ENCODE measurements around the gene APEH.
A peak's percentile ranks its signal among the peaks of the same experiment; 100 is the strongest.

The APEH gene

GRCh38 chr3:49705390-49705960, 31.3 kb downstream of the APEH start:
- no peaks in the 10 kb centered on the region for H3K9me3 Mint-ChIP-seq
- no peak overlapping the region for H3K27ac Mint-ChIP-seq
- DNase-seq (no peak), ATAC-seq (replicated peaks) (no peak)
- no peak overlapping the region for H3K4me3 Mint-ChIP-seq
- H3K36me3 Mint-ChIP-seq (ENCODE audit: insufficient read depth) = peaks cover 13% of the 10 kb centered on the region
- peaks cover 6 to 9% of the 10 kb centered on the region in 2 donors for H3K4me1 Mint-ChIP-seq (ENCODE audit: low read depth in 2 of 2)
- H3K27me3 Mint-ChIP-seq = no peaks in the 10 kb centered on the region

GRCh38 chr3:49706456-49707112, 32.4 kb downstream of the APEH start:
- no peaks in the 10 kb centered on the region for H3K9me3 Mint-ChIP-seq
- no peaks in the 10 kb centered on the region for H3K27me3 Mint-ChIP-seq
- no peak overlapping the region for H3K27ac Mint-ChIP-seq
- H3K36me3 Mint-ChIP-seq (ENCODE audit: insufficient read depth) = peaks cover 10% of the 10 kb centered on the region
- peaks cover 7 to 9% of the 10 kb centered on the region in 2 donors for H3K4me1 Mint-ChIP-seq (ENCODE audit: low read depth in 2 of 2)
- H3K4me3 Mint-ChIP-seq = no peak overlapping the region
- no peak for ATAC-seq (replicated peaks)
- DNase-seq = no peak

- no peaks in the 10 kb centered on the region for H3K9me3 Mint-ChIP-seq
- no peak for DNase-seq
- H3K4me3 Mint-ChIP-seq = no peak overlapping the region
- no peaks in the 10 kb centered on the region for H3K27me3 Mint-ChIP-seq
- no peak overlapping the region for H3K27ac Mint-ChIP-seq
- peaks cover 7 to 9% of the 10 kb centered on the region in 2 donors for H3K4me1 Mint-ChIP-seq (ENCODE audit: low read depth in 2 of 2)
- no peak for ATAC-seq (replicated peaks)
- peaks cover 10% of the 10 kb centered on the region for H3K36me3 Mint-ChIP-seq (ENCODE audit: insufficient read depth)
These were observed 32.9 kb downstream of the APEH start for GRCh38 chr3:49707113-49707480.

- H3K4me1 Mint-ChIP-seq (ENCODE audit: low read depth in 2 of 2) = peaks cover 4 to 5% of the 10 kb centered on the region in 2 donors
- peaks cover 7% of the 10 kb centered on the region for H3K36me3 Mint-ChIP-seq (ENCODE audit: insufficient read depth)
- no peak for DNase-seq
- no peaks in the 10 kb centered on the region for H3K27me3 Mint-ChIP-seq
- H3K9me3 Mint-ChIP-seq = no peaks in the 10 kb centered on the region
- H3K4me3 Mint-ChIP-seq = no peak overlapping the region
- H3K27ac Mint-ChIP-seq = no peak overlapping the region
- no peak for ATAC-seq (replicated peaks)
These were observed 35.7 kb downstream of the APEH start for GRCh38 chr3:49709852-49710251.

- Mint-ChIP-seq H3K27ac (peak overlapping the region; percentile 2 to 47), H3K27me3 (no peaks in the 10 kb centered on the region), H3K4me3 (no peak overlapping the region), H3K9me3 (no peaks in the 10 kb centered on the region), H3K4me1 (ENCODE audit: low read depth in 2 of 2) (peaks cover 4 to 7% of the 10 kb centered on the region in 2 donors), H3K36me3 (ENCODE audit: insufficient read depth) (peaks cover 10% of the 10 kb centered on the region)
- DNase-seq (no peak), ATAC-seq (replicated peaks) (no peak)
These were observed 37.3 kb downstream of the APEH start for GRCh38 chr3:49711489-49711888.

GRCh38 chr3:49712166-49712565, 38.0 kb downstream of the APEH start:
- Mint-ChIP-seq H3K4me1 (ENCODE audit: low read depth in 2 of 2) (peaks cover 4 to 7% of the 10 kb centered on the region in 2 donors), H3K27me3 (no peaks in the 10 kb centered on the region), H3K4me3 (no peak overlapping the region), H3K9me3 (no peaks in the 10 kb centered on the region), H3K27ac (peak overlapping the region in 1 of 2 donors; percentile 47), H3K36me3 (ENCODE audit: insufficient read depth) (peaks cover 10% of the 10 kb centered on the region)
- ATAC-seq (replicated peaks) = no peak
- no peak for DNase-seq

- ATAC-seq (replicated peaks) = no peak
- H3K27me3 Mint-ChIP-seq = no peaks in the 10 kb centered on the region
These were observed 38.6 kb downstream of the APEH start for GRCh38 chr3:49712631-49713317.

GRCh38 chr3:49713336-49714105, 39.4 kb downstream of the APEH start:
- DNase-seq (no peak), ATAC-seq (replicated peaks) (no peak)
- H3K27me3 Mint-ChIP-seq = no peaks in the 10 kb centered on the region
- H3K4me3 Mint-ChIP-seq = no peak overlapping the region
- peaks cover 1 to 9% of the 10 kb centered on the region in 2 donors for H3K4me1 Mint-ChIP-seq (ENCODE audit: low read depth in 2 of 2)
- H3K27ac Mint-ChIP-seq = no peak overlapping the region
- peaks cover 12% of the 10 kb centered on the region for H3K36me3 Mint-ChIP-seq (ENCODE audit: insufficient read depth)
- H3K9me3 Mint-ChIP-seq = no peaks in the 10 kb centered on the region

More at GRCh38 chr3:49712631-49713317, 38.6 kb downstream of the APEH start:
- Mint-ChIP-seq H3K9me3 (no peaks in the 10 kb centered on the region), H3K36me3 (ENCODE audit: insufficient read depth) (peaks cover 10% of the 10 kb centered on the region), H3K4me3 (no peak overlapping the region), H3K27ac (no peak overlapping the region), H3K4me1 (ENCODE audit: low read depth in 2 of 2) (peaks cover under 1 to 7% of the 10 kb centered on the region in 2 donors)
- no peak for DNase-seq

GRCh38 chr3:49714728-49715550, 40.8 kb downstream of the APEH start:
- no peak for DNase-seq
- no peak for ATAC-seq (replicated peaks)
- Mint-ChIP-seq H3K4me3 (no peak overlapping the region), H3K4me1 (ENCODE audit: low read depth in 2 of 2) (peaks cover 14 to 21% of the 10 kb centered on the region in 2 donors), H3K36me3 (ENCODE audit: insufficient read depth) (peaks cover 23% of the 10 kb centered on the region), H3K9me3 (no peaks in the 10 kb centered on the region), H3K27me3 (no peaks in the 10 kb centered on the region), H3K27ac (no peak overlapping the region)

- DNase-seq = no peak
- no peak overlapping the region for H3K27ac Mint-ChIP-seq
These were observed 41.5 kb downstream of the APEH start for GRCh38 chr3:49715611-49716121.

GRCh38 chr3:49716169-49716568, 42.0 kb downstream of the APEH start:
- H3K27ac Mint-ChIP-seq = no peak overlapping the region
- H3K9me3 Mint-ChIP-seq = no peaks in the 10 kb centered on the region
- H3K36me3 Mint-ChIP-seq (ENCODE audit: insufficient read depth) = peaks cover 32% of the 10 kb centered on the region
- H3K27me3 Mint-ChIP-seq = no peaks in the 10 kb centered on the region
- no peak for ATAC-seq (replicated peaks)
- no peak for DNase-seq
- H3K4me1 Mint-ChIP-seq (ENCODE audit: low read depth in 2 of 2) = peaks cover 16 to 23% of the 10 kb centered on the region in 2 donors
- no peak overlapping the region for H3K4me3 Mint-ChIP-seq

More at GRCh38 chr3:49715611-49716121, 41.5 kb downstream of the APEH start:
- H3K36me3 Mint-ChIP-seq (ENCODE audit: insufficient read depth) = peaks cover 29% of the 10 kb centered on the region
- H3K9me3 Mint-ChIP-seq = no peaks in the 10 kb centered on the region
- H3K4me3 Mint-ChIP-seq = no peak overlapping the region
- no peak for ATAC-seq (replicated peaks)
- H3K4me1 Mint-ChIP-seq (ENCODE audit: low read depth in 2 of 2) = peaks cover 16 to 22% of the 10 kb centered on the region in 2 donors
- no peaks in the 10 kb centered on the region for H3K27me3 Mint-ChIP-seq

GRCh38 chr3:49716691-49717210, 42.6 kb downstream of the APEH start:
- H3K4me3 Mint-ChIP-seq = no peak overlapping the region
- H3K27me3 Mint-ChIP-seq = no peaks in the 10 kb centered on the region
- ATAC-seq (replicated peaks) (no peak), DNase-seq (no peak)
- H3K27ac Mint-ChIP-seq = no peak overlapping the region
- peaks cover 16 to 25% of the 10 kb centered on the region in 2 donors for H3K4me1 Mint-ChIP-seq (ENCODE audit: low read depth in 2 of 2)
- no peaks in the 10 kb centered on the region for H3K9me3 Mint-ChIP-seq
- peaks cover 34% of the 10 kb centered on the region for H3K36me3 Mint-ChIP-seq (ENCODE audit: insufficient read depth)

Data from effector memory CD8-positive, alpha-beta T cell (primary cell).